Measurements from ENCODE around the gene SPTBN1. TPM values are rescaled to one million over a fixed set of nuclear protein-coding genes. Genes with fewer than 3 reads are reported as not detected.

Gene SPTBN1
- total RNA-seq, 4 donors from 2014 or later = 65.0 to 217 (median 85.3) TPM

DNA sequence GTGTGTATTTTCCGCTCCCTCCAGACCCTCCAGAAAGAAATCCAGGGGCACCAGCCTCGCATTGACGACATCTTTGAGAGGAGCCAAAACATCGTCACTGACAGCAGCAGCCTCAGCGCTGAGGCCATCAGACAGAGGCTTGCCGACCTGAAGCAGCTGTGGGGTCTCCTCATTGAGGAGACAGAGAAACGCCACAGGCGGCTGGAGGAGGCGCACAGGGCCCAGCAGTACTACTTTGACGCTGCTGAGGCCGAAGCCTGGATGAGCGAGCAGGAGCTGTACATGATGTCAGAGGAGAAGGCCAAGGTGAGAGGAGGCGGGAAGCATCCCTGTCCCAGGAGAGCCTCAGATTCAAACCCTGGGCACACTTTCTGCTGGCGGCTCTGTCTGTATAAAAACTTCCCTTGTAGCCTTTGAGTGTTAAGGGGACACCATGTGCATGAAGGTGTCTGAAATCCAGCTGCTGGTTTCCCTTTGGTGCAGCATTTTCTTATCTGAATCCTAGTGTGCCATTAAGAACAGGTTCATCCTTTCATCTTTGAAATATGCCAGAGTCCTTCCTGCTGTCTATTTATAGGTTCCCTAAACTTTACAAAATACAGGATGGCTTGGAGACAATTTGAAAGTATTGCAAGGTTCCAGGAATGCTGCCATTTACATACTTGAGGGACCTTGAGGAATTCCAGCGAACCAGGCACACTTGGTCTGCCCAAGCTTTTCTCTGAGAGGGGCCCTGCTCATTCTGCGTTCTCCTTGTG, 190.2 kb downstream of the SPTBN1 start:
- Histone ChIP-seq H3K27me3 (no peaks in the 10 kb centered on the region), H3K4me3 (no peak overlapping the region), H3K36me3 (peaks cover 20 to 100% (median 64%) of the 10 kb centered on the region in 3 donors), H3K9me3 (no peaks in the 10 kb centered on the region), H3K4me1 (peaks cover 0 to 3% (median 0%) of the 10 kb centered on the region in 3 donors), H3K27ac (no peak overlapping the region)
- intact Hi-C loops (cut with DNase I) = loop anchor here (10.0 kb wide), 1 partner anchor 122 kb away; no protein-coding TSS in a partner anchor
- no peak for DNase-seq
- TF ChIP-seq, protein P1, sequence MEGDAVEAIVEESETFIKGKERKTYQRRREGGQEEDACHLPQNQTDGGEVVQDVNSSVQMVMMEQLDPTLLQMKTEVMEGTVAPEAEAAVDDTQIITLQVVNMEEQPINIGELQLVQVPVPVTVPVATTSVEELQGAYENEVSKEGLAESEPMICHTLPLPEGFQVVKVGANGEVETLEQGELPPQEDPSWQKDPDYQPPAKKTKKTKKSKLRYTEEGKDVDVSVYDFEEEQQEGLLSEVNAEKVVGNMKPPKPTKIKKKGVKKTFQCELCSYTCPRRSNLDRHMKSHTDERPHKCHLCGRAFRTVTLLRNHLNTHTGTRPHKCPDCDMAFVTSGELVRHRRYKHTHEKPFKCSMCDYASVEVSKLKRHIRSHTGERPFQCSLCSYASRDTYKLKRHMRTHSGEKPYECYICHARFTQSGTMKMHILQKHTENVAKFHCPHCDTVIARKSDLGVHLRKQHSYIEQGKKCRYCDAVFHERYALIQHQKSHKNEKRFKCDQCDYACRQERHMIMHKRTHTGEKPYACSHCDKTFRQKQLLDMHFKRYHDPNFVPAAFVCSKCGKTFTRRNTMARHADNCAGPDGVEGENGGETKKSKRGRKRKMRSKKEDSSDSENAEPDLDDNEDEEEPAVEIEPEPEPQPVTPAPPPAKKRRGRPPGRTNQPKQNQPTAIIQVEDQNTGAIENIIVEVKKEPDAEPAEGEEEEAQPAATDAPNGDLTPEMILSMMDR (IDR thresholded peaks at IDR 0.05) = no peak
- no peak for TF ChIP-seq POLR2A (IDR thresholded peaks at IDR 0.05)
- 95 to 96% methylated on average over 13 to 15 of the region's 16 CpGs for WGBS, 2 donors

GRCh38 chr2:54648256-54648655, 192.1 kb downstream of the SPTBN1 start:
- no peak overlapping the region for H3K27ac ChIP-seq
- DNase-seq = no peak
- 90 to 94% methylated on average over 2 to 3 of the region's 3 CpGs for WGBS, 2 donors
- intact Hi-C loops (cut with DNase I) = loop anchor here (10.0 kb wide), 1 partner anchor 123 kb away; no protein-coding TSS in a partner anchor
- no peaks in the 10 kb centered on the region for H3K4me1 ChIP-seq
- H3K9me3 ChIP-seq = no peaks in the 10 kb centered on the region
- peaks cover 20 to 100% (median 66%) of the 10 kb centered on the region in 3 donors for H3K36me3 ChIP-seq
- no peak overlapping the region for H3K4me3 ChIP-seq
- no peak for TF ChIP-seq POLR2A (IDR thresholded peaks at IDR 0.05)
- TF ChIP-seq, protein P1 (IDR thresholded peaks at IDR 0.05) = no peak
- H3K27me3 ChIP-seq = no peaks in the 10 kb centered on the region

DNA sequence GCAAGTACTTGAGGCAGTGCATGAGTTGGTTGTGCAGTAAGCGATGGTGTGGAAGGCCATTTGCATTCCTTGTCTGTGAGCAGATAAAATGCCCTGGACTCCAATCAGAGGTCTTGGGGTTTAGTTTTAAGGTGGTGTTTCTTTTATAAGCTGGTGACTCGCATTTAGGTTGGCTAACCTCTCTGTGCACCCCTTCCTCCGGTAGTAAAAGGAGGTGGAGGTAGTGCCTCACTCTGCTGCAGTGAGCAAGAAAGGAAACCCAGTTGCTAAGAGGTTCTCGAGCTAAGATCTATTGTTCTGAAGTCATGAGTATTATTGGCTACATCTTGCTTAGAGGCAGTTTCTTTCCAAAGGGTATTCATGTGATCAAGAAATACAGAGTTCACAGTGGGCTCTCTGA, 193.1 kb downstream of the SPTBN1 start:
- 78 to 89% methylated on average over 1 to 4 of the region's 4 CpGs for WGBS, 2 donors
- DNase-seq = no peak
- peaks cover 26 to 100% (median 69%) of the 10 kb centered on the region in 3 donors for H3K36me3 ChIP-seq

GRCh38 chr2:54649633-54650032, 193.5 kb downstream of the SPTBN1 start:
- peaks cover 29 to 100% (median 69%) of the 10 kb centered on the region in 3 donors for H3K36me3 ChIP-seq
- intact Hi-C loops (cut with DNase I) = loop anchor here (10.0 kb wide), 2 partner anchors 55 to 125 kb away; no protein-coding TSS in a partner anchor
- no peaks in the 10 kb centered on the region for H3K27me3 ChIP-seq
- no peaks in the 10 kb centered on the region for H3K4me1 ChIP-seq
- WGBS, 2 donors = 96 to 98% methylated on average over 11 to 12 of the region's 12 CpGs
- H3K9me3 ChIP-seq = no peaks in the 10 kb centered on the region
- no peak for DNase-seq
- no peak overlapping the region for H3K27ac ChIP-seq
- no peak overlapping the region for H3K4me3 ChIP-seq
- TF ChIP-seq, protein P1 (IDR thresholded peaks at IDR 0.05) = no peak
- TF ChIP-seq POLR2A (IDR thresholded peaks at IDR 0.05) = no peak

More for the DNA sequence above, 193.1 kb downstream of the SPTBN1 start:
- Histone ChIP-seq H3K27me3 (no peaks in the 10 kb centered on the region), H3K9me3 (no peaks in the 10 kb centered on the region), H3K4me3 (no peak overlapping the region), H3K27ac (no peak overlapping the region), H3K4me1 (no peaks in the 10 kb centered on the region)
- TF ChIP-seq, protein P1 (IDR thresholded peaks at IDR 0.05) = no peak
- TF ChIP-seq POLR2A (IDR thresholded peaks at IDR 0.05) = no peak
- intact Hi-C loops (cut with DNase I) = loop anchor here (10.0 kb wide), 1 partner anchor 124 kb away; no protein-coding TSS in a partner anchor

DNA sequence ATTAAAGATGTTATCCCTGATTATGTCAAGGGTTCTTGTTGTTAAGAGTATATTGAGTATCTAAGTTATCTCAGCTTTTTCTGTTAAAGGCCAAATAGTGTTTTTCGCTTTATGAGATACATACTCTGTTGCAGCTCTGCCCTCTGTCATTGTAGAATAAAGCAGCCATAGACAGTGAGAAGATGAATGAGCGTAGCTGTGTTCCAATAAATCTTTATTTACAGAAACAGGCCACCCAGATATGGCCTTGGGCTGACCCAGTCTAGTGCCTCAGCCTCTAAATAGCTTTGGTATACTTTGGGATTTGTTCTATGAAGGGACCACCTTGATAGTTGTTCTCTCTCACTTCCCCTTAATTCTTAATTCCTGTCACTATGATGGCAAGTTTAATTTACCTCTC, 194.5 kb downstream of the SPTBN1 start:
- DNase-seq = no peak
- H3K4me3 ChIP-seq = no peak overlapping the region
- H3K4me1 ChIP-seq = no peaks in the 10 kb centered on the region
- peaks cover 31 to 100% (median 66%) of the 10 kb centered on the region in 3 donors for H3K36me3 ChIP-seq
- H3K9me3 ChIP-seq = no peaks in the 10 kb centered on the region
- WGBS, 2 donors = 96 to 100% methylated on average over 2 of the region's 2 CpGs
- intact Hi-C loops (cut with DNase I) = loop anchor here (10.0 kb wide), 1 partner anchor 54 kb away; no protein-coding TSS in a partner anchor
- TF ChIP-seq POLR2A (IDR thresholded peaks at IDR 0.05) = no peak
- TF ChIP-seq, protein P1 (IDR thresholded peaks at IDR 0.05) = no peak
- H3K27ac ChIP-seq = no peak overlapping the region
- H3K27me3 ChIP-seq = no peaks in the 10 kb centered on the region
